ENCODE measurements around the gene TAS1R1.

Gene TAS1R1

GRCh38 chr1:6623269-6623965, 68.3 kb downstream of the TAS1R1 start:
- peaks cover 25% of the 10 kb centered on the region for H3K4me1 ChIP-seq (ENCODE audit: insufficient read depth, low read length)
- no peak overlapping the region for H2AFZ ChIP-seq (ENCODE audit: low read depth, low read length)
- H3K9me3 ChIP-seq (ENCODE audit: insufficient read depth, low read length, severe bottlenecking), result no peaks in the 10 kb centered on the region
- no peak overlapping the region for H3K4me2 ChIP-seq (ENCODE audit: insufficient read depth, low read length)
- no peak overlapping the region for H3K9ac ChIP-seq (ENCODE audit: low read depth, low read length)
- no peaks in the 10 kb centered on the region for H3K27me3 ChIP-seq (ENCODE audit: insufficient read depth, low read length, poor library complexity)
- DNase-seq, result no peak
- peaks cover 64% of the 10 kb centered on the region for H3K79me2 ChIP-seq (ENCODE audit: insufficient read depth, low read length)
- no peak overlapping the region for H3K27ac ChIP-seq (ENCODE audit: low read length)
- H3K4me3 ChIP-seq (ENCODE audit: low read depth in 1 of 2, low read length in 2 of 2), result no peak overlapping the region
- no peak for TF ChIP-seq CTCF (IDR thresholded peaks at IDR 0.05; ENCODE audit: borderline replicate concordance, extremely low read depth, low read length, poor library complexity, severe bottlenecking)
- TF ChIP-seq EZH2 (IDR thresholded peaks at IDR 0.05; ENCODE audit: borderline replicate concordance, low read depth, low read length, severe bottlenecking), result no peak
- no peak for ATAC-seq (ENCODE audit: insufficient read depth, low read depth)
- H4K20me1 ChIP-seq (ENCODE audit: insufficient read depth, low read length), result peaks cover 63% of the 10 kb centered on the region
- peaks cover 78% of the 10 kb centered on the region for H3K36me3 ChIP-seq (ENCODE audit: insufficient read depth, low read length)

- H2AFZ ChIP-seq (ENCODE audit: low read depth, low read length), result peak within 1 kb of the TSS; percentile 73
- TF ChIP-seq CTCF (IDR thresholded peaks at IDR 0.05; ENCODE audit: borderline replicate concordance, extremely low read depth, low read length, poor library complexity, severe bottlenecking) (peak; percentile 45), EZH2 (IDR thresholded peaks at IDR 0.05; ENCODE audit: borderline replicate concordance, low read depth, low read length, severe bottlenecking) (no peak)
- peaks cover 77% of the 10 kb centered on the region for H3K36me3 ChIP-seq (ENCODE audit: insufficient read depth, low read length)
- peak within 1 kb of the TSS; percentile 76 for H3K4me2 ChIP-seq (ENCODE audit: insufficient read depth, low read length)
- ATAC-seq (ENCODE audit: insufficient read depth, low read depth) (peak; percentile 96), DNase-seq (peak; percentile 89)
- no peaks in the 10 kb centered on the region for H3K9me3 ChIP-seq (ENCODE audit: insufficient read depth, low read length, severe bottlenecking)
- peak within 1 kb of the TSS; percentile 84 for H3K9ac ChIP-seq (ENCODE audit: low read depth, low read length)
- peak within 1 kb of the TSS; percentile 49 to 70; a peak in 3 of 4 replicates for H3K4me3 ChIP-seq (ENCODE audit: low read depth in 1 of 2, low read length in 2 of 2)
- peaks cover 25% of the 10 kb centered on the region for H3K4me1 ChIP-seq (ENCODE audit: insufficient read depth, low read length)
- H3K79me2 ChIP-seq (ENCODE audit: insufficient read depth, low read length), result peaks cover 61% of the 10 kb centered on the region
- peak within 1 kb of the TSS; percentile 59 for H3K27ac ChIP-seq (ENCODE audit: low read length)
- peaks cover 63% of the 10 kb centered on the region for H4K20me1 ChIP-seq (ENCODE audit: insufficient read depth, low read length)
- H3K27me3 ChIP-seq (ENCODE audit: insufficient read depth, low read length, poor library complexity), result no peaks in the 10 kb centered on the region
These were observed 69.8 kb downstream of the TAS1R1 start, which contains the start of gene THAP3 for GRCh38 chr1:6624710-6625583. Gene THAP3 (plus strand): TSS chr1:6624868. CDS start chr1:6625219, 351 bp downstream.

GRCh38 chr1:6625584-6626149, 70.6 kb downstream of the TAS1R1 start:
- peaks cover 62% of the 10 kb centered on the region for H4K20me1 ChIP-seq (ENCODE audit: insufficient read depth, low read length)
- ATAC-seq (ENCODE audit: insufficient read depth, low read depth), result peak; percentile 41
- peak overlapping the region; percentile 49 to 70; a peak in 3 of 4 replicates for H3K4me3 ChIP-seq (ENCODE audit: low read depth in 1 of 2, low read length in 2 of 2)
- no peak for DNase-seq
- peak overlapping the region; percentile 84 for H3K9ac ChIP-seq (ENCODE audit: low read depth, low read length)
- peaks cover 25% of the 10 kb centered on the region for H3K4me1 ChIP-seq (ENCODE audit: insufficient read depth, low read length)
- peak overlapping the region; percentile 76 for H3K4me2 ChIP-seq (ENCODE audit: insufficient read depth, low read length)
- H2AFZ ChIP-seq (ENCODE audit: low read depth, low read length), result peak overlapping the region; percentile 73
- H3K79me2 ChIP-seq (ENCODE audit: insufficient read depth, low read length), result peaks cover 55% of the 10 kb centered on the region
- no peak for TF ChIP-seq EZH2 (IDR thresholded peaks at IDR 0.05; ENCODE audit: borderline replicate concordance, low read depth, low read length, severe bottlenecking)
- no peak for TF ChIP-seq CTCF (IDR thresholded peaks at IDR 0.05; ENCODE audit: borderline replicate concordance, extremely low read depth, low read length, poor library complexity, severe bottlenecking)
- no peaks in the 10 kb centered on the region for H3K27me3 ChIP-seq (ENCODE audit: insufficient read depth, low read length, poor library complexity)
- H3K27ac ChIP-seq (ENCODE audit: low read length), result peak overlapping the region; percentile 58
- peaks cover 75% of the 10 kb centered on the region for H3K36me3 ChIP-seq (ENCODE audit: insufficient read depth, low read length)
- no peaks in the 10 kb centered on the region for H3K9me3 ChIP-seq (ENCODE audit: insufficient read depth, low read length, severe bottlenecking)

All from DND-41 (cell line).